ENCODE data around the gene HPSE2.
"Not testable (repeated sequence)": the region's sequence is repeated elsewhere in the genome, so short reads cannot be mapped to it uniquely, and the experiment has no call there.

Gene HPSE2

DNA sequence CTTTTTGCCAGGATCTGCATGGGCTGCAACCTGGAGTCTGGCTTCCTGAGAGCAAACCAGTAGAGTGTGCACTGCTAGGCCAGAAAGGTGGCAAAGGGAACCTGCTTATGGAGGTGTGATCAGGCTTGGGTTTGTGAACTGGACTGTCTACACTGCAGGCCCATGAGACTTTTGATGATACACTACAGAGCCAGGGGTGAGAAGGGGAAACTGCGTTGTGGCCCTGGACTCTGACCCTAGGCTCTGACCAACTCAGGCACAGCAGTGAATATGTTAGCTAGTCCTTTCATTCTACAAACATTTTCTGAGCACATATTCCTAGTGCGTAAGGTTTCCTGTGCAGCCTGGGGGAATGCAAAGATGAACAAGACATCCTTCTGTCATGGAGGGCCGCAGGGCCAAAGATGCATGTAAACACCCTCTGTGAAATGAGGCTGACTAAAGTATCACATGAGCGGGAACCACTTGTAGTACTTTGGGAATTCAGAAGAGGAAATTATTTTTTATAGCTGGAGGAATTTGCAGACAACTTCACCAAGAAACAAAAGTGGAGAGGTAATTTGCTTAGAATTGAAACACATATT lies 725.1 kb downstream of the HPSE2 start:
- DNase-seq (ENCODE audit: low spot score): no peak
- no peak for FAIRE-seq

DNA sequence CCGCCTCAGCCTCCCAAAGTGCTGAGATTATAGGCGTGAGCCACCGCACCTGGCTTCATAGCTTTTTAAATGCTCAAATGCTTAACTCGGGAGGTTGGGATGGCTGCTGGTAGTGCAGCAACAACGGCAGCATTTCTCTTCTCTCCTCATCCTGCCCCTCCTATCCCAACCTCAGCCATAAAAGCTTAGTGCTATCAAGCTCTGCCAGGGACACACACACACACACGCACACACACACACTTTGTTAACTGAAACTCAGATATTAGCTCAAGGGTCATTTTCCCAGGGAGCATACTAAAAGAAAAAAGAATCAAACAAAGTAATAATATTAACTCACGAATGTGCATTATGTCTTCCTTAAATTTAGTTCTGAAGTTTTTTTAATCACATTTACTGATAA lies 725.9 kb downstream of the HPSE2 start:
- DNase-seq (ENCODE audit: low spot score) (no peak), FAIRE-seq (no peak)

DNA sequence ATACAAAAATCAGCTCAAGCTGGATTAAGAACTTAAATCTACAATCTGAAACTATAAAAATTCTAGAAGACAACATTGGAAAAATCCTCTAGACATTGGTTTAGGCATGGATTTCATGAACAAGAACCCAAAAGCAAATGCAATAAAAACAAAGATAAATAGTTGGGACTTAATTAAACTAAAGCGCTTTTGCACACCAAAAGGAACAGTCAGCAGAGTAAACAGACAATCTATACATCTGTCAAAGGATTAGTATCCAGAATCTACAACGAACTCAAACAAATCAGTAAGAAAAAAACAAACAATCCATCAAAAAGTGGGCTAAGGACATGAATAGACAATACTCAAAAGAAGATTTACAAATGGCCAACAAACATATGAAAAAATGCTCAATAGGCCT lies 733.1 kb downstream of the HPSE2 start:
- not testable (repeated sequence) for FAIRE-seq; DNase-seq (ENCODE audit: low spot score)

DNA sequence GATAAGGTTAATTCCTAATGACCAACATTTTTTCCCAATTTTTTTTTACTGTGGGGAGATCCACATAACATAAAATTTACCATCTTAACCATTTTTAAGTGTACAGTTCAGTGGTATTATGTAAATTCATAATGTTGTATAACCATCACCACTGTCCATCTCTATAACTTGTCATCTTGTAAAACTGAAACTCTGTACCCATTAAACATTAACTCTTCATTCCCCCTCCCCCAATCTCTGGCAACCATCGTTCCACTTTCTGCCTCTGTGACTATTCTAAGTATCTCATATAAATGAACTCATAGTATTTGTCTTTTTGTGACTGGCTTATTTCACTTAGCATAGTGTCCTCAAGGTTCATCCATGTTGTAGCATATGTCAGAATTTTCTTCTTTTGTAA lies 742.9 kb downstream of the HPSE2 start:
- no peak for FAIRE-seq
- DNase-seq (ENCODE audit: low spot score): no peak

DNA sequence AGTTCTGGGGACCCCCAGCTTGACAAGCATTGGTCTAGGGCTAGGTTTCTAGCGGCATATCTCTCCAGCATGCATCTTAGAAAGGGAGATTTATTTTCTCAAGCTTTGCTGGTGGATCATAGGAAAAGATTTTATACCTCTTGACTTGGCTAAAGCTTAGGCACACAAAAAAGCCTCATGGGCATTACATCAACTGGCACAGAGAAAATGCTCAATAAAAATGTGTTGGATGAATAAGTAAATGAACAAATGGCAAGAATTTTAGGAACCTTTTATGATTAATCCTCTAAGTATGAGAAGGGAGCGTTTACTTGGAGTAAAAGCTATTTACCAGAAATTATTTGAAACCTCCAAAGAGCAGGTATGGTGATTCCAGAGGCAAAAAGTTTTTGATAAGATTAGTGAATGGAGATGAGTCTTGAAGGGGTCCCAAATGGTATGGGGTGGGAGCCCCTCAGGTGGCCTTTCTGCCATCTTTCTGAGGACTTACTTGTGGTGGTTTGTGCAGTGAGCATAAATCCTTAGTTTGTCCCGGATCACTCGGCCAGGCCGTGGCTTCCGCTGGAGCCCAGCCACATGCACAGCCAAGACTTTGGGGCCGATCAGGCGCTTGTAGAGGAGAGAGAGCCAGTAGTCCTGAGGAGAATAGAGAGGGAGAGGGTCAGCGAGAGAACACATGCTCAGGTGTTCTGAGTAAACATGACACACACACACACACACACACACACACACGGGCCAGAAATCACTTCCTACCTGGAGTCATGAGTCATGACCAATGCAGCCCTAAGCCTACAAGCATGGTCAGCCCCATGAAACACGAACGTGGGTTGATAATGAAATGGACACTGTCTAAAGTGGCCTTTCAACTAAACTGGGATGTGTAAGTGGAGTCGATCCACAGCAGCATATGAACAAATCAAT lies 745.8 kb downstream of the HPSE2 start:
- FAIRE-seq: no peak
- no peak for DNase-seq (ENCODE audit: low spot score)

DNA sequence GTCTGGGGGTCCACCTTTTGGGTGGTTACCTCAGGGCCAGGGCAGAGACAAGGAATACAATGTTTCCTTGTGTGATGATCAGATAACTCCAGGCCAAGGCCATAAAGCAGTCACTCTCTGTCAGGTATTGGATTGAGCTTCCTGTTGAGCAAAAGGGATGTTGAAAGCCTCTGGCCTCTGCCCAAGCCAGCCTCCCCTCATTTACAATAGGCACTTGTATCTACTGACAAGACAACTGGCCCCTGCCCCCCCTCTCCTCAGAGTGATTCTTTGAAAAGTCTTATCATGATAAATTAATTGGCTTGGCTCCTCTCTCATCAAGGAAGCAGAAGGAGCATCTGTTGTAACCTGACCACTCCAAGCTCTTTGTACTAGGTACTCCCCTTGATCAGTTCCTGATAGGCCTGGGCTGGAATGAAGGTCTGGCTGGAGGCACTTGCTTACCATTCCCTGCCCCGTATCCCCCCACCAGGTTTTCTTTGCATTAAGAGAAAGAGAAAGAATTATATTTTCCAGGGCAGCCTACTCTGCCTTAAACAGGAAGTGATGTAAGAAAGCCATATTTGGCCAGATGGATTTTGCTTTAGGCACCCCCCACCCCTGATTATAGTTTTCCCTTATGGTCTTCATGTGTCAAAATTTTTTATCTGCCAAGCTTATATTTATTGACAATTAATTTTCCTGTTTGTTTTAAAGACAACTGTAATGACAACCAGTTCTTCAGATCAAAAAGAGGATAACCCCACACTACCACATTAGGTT lies 746.8 kb downstream of the HPSE2 start:
- FAIRE-seq: no peak
- DNase-seq (ENCODE audit: low spot score): no peak

DNA sequence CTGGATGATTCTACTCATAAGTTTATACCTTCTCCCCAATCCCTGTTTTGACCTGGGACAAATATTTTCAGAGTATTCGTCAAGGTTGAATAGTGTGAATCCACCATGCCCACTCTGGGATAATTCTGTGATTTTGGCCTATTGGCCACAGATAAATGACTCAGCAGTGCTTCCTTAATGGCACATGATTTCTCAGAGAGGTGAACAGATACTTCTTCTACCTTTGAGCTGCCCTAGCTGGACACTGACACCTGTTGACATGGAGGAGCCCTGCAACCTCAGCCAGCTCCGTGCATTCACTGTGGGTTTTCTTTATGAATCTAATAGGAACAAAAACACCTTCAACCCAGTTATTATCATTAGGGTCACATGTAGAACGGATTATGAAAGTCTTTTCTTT lies 748.0 kb downstream of the HPSE2 start:
- DNase-seq (ENCODE audit: low spot score) (no peak), FAIRE-seq (no peak)

DNA sequence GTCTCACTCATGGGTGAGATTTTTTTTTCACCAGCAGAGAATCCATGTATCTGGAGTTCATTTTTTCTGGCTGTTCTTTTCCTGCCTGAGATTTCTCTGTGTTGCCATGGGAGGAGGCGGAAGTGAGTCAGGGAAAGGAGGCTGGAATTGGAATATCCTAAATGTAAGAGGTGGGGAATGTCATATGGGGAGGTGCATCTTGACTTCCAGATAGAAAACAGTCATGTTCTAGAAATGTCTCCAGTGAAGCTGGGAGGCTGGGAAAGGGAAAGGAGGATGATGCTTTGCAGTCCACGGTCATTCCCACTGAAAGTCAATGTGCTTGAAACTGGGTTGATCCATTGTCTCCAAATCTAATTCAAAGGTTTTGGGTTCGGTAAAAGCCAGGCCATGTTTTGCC lies 749.2 kb downstream of the HPSE2 start:
- peak; percentile 34 for DNase-seq (ENCODE audit: low spot score)
- no peak for FAIRE-seq

DNA sequence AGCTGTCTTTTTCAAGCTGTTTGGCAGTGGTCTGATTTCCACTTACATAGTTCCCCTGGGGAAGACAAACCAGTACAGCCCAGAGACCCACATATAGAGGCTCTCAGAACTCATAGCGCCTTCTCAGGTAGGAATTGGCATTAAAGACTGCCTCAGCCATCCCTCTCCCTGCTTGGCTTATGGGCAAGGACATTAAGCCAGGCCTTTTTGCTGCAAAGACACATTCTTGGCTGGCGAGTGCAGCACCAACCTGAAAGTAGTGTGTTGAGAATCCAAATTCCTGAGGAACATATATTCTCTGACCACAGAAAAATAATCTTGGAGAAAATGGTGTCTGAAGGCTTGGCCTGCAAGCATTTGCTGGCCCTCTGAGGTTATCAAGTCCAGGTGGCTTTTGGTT lies 749.7 kb downstream of the HPSE2 start:
- FAIRE-seq (no peak), DNase-seq (ENCODE audit: low spot score) (no peak)

DNA sequence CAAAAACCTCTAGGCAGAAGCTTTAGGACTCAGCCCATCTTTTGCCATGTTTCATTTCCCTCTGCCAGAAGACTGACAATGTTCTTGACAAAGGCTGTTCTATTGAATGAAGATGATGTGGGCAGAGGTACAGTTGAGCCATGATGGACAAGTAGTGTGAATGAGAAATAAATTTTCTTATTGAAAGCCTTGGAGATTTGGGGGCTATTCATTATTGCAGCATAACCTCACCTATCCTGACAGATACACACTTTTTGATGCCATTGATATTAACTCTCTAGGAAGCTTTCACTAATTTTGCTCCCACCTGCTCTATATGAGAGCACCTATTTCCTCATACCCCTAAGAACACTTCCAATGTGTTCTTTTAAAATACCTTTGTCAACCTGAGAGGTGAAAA lies 752.0 kb downstream of the HPSE2 start:
- DNase-seq (ENCODE audit: low spot score) (no peak), FAIRE-seq (no peak)

DNA sequence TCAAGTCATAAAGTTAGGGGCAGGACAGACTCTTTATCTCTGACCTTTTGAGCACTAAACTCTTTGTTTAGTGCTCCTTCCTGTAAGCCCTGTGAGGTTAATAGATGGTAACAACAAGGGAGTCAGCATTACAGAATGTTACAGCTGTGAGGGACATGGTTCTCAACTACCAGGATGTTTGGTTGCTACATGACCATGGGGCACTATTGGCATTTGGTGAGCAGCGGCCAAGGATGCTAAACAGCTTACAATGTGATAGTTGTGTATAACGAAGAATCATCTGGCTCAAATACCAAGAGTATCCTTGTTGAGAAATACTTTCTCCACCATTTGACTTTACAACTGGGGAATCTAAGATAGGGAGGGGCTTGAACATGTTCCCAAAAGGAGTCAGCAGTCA lies 753.6 kb downstream of the HPSE2 start:
- DNase-seq (ENCODE audit: low spot score): no peak
- no peak for FAIRE-seq

DNA sequence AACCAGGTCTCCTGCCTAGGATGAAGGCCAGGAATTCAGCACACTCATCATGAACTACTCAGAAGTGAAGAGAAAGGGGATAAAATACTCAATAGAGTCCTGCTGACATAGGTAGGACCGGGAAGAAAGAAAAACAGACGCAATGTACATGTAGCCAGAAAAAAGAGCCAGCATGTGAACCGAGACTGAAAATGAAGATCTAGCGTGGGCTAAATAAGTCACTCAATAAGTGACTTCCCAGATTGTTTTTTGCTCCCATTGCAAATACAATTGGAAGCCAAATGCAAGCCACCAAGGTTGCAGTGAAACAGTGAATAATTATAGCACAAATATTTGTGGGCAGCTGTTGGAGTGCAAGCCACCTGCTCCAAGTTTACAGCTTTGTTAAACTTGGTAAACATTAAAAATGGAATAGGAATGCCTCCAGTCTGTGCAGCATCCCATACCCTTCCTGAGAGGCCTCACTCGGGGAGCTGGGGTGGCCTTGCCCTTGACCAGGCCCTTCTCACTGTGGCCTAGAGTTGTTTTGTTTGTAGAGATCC lies 754.2 kb downstream of the HPSE2 start:
- no peak for FAIRE-seq

DNA sequence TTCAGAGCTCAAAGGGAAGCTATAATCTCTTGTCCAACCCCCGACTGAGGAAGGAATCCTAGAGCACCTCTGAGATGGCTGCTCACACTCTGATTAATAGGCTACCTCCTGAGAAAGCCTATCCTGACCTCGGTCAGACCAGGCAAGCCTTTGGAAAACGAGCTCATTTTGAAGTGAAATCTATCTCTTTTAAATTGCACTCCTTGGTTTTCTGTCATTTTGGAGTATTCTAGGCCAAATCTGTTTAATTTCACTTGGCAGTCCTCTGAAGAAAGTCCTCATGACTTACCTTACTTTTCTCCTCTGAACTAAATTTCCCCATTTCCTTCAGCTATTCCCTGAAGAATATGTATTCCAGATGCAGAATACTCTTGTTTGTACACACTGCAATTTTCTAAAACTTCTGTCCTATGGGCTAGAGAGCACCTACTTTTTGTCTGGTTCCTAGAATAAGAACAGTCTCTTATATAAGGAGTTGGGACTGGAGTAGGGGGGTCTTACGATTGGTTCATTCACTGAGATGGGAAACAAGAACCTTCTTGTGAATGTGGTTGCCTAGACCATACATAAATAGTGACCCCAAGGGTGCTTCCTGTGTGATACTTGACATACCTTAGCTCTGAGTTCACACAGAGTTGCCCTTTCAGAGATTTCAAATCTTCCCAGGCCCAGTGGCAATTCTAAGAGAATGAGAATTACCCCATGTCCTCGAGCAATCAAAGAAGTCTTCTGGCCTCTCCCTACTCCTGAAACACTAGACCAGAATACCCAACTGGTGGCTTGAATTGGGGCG lies 757.0 kb downstream of the HPSE2 start:
- no peak for DNase-seq (ENCODE audit: low spot score)
- FAIRE-seq: no peak

More for the DNA sequence above, 754.2 kb downstream of the HPSE2 start:
- no peak for DNase-seq (ENCODE audit: low spot score)

DNA sequence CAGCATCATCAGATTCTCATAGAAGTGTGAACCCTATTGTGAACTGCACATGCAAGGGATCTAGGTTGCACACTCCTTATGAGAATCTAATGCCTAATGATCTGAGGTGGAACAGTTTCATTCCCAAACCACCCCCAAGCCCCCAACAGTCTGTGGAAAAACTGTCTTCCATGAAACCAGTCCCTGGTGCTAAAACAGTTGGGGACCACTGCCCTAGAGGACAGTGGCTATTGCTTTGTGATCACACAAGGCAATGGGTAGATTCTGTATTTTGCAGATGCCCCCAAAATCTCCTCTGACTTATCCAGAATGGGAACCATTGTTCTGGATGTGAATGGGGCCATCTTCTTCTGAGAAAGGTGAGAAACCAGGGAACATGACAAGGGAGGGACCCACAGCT lies 757.8 kb downstream of the HPSE2 start:
- FAIRE-seq: no peak
- no peak for DNase-seq (ENCODE audit: low spot score)

DNA sequence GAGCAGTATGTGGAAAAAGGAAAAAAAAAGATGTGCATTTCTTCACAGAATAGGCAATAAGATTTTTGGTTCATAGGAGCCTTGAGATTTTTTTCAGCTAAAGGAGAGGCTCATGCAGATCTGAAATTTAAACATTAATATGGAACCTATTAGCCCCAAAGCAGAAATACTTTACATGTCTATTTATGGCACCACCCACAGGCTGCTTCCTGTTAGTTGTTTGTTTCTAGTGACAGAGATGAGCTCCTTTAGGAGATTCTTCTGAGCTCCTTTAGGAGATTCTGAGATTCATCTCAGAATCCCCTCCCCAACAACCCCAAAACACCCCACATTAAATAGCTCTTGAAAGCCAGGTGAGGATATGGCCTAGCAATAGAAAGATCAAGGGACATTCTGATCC lies 761.0 kb downstream of the HPSE2 start:
- no peak for FAIRE-seq
- DNase-seq (ENCODE audit: low spot score): no peak

DNA sequence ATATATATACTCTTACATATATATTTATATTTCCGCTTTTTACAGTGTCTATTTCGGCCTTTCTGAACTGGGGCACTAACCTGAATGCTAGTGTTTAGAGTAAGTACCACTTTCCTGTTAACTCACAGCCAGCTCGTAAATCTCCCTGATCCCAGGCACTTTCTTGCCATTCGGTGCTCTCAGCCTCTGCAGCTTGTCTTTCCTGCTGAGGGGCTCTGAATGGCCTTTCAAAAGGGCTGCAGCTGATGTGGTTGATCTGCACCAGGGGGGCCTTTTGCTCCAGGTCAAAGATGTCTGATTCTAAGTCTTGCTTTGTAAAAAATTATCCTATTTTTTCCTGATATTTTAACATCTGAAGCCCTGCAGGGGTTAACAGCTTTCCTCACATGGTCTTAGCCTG lies 763.5 kb downstream of the HPSE2 start:
- FAIRE-seq (no peak), DNase-seq (ENCODE audit: low spot score) (no peak)

DNA sequence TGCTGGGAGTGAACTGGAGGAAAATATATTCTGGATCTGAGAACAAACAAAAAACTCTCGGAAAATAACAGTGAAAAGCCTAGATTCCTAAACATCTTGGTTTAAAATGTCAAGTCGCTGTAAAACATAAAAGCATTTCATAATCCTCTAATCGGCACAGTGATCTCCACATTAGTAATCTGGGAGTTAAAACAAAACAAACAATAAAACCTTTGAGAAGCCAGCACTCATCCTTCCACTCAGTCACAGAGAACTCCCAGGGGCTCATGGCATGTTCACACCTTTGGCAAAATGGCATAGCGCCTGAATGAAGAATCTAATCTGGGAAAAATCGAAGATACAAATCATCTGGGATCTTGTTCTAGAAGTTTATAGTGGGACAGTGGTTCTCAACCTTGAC lies 764.8 kb downstream of the HPSE2 start:
- DNase-seq (ENCODE audit: low spot score) (no peak), FAIRE-seq (no peak)

DNA sequence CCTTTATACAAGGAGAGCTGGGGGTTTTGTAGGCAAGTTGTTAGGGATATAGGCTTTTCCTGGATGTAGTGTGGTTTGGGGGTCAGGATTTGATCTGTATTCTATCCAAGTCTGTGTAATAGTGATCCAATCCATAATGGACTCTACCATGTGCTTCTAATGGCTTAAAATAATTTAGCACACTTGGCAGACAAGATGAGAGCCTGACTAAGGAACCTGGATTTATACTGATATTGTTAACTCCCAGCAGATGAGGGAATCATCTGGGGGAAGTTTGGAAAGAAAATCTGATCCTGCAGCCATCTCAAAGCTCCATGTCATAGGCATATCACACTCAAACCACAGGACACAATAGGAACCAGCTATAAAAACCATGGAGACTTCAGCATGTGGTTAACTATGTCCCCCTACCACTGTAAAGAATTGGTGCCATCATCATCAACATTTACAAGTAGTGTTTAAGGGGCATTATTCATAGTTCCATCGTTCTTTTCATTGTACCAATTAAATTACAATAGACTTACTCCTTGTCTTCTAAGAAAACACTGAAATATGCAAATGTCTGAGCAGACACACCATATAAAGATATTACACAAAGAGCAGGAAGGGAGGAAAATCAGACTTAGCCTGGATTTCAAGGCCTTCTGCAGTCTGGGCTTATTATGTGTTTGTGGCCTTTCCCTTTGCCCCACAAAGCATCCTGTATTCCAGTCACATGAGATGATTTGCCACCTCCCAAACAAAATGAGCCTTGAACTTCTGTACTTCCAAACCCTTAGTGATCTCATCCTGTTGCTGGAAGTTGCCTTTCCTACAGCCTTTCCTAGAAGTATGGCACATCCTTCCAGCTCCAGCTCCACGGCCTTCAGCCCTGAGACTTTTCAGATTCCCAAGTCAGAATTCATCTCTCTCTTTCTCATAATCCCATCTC lies 766.4 kb downstream of the HPSE2 start:
- DNase-seq (ENCODE audit: low spot score): no peak
- no peak for FAIRE-seq

DNA sequence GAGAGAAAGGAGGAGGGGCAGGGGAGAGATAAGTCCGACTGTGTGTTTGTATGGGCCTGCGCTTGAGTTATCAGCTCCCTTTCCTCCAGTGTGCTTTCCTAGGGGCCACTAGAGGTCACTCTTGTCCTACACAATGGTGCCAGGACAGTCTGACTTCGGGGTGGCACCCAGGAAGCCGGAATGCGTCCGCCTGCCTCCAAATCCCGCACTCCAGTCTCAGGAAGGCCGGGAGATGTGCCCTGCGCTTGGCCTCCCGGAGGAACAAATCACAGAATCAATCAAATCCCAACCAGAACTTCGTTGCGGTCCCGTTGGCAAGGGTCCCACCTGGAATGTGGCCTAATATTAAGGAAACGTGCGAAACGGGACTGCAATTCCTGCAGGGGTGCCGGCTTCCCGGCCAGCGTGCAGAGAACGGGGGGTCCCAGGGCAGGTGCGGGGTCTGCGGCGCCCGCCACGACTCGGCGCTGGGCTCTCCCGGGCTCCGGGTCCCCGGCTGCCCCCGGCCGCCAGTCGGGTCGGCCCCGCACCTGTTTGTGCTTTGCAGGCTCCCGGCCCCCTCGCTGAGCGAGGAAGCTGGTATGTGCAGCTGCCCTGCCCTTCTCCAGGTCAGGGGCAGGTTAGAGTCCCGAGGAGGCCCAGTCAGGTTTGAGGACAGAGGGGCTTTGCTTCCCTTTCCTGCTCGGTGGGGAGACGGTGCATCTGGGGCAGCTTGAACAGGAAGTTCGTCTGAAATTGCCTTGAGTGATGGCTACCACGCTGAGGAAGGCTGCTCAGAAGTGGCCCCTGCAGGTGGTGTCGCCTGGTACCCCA lies 767.9 kb downstream of the HPSE2 start:
- FAIRE-seq (no peak), DNase-seq (ENCODE audit: low spot score) (peak; percentile 69)

All from RCC 7860 (cell line).